Endothelial cell of umbilical vein (primary cell): ENCODE results near the gene PIK3CG. TPM values are rescaled to one million over a fixed set of nuclear protein-coding genes. Genes with fewer than 3 reads are reported as not detected.
A peak's percentile ranks its signal among the peaks of the same experiment; 100 is the strongest.

ENCODE experiments used
- BruUV-seq: library from RNA; stranded (reverse); fragments of 400-500 nt; replicated peaks from 2 replicates; lab custom pipeline; 2021; lab: Mats Ljungman, UMichigan
- CTCF ChIA-PET: fragments of 300-600, 350-600 bp; sonication (Branson Sonifier 250); formaldehyde crosslinking; loops from one replicate; lab custom pipeline; 2021; ENCODE audit warnings: antibody characterized with exemption, inconsistent platforms; lab: Charles Lee
- POLR2A ChIA-PET: fragments of 300-600, 350-600 bp; sonication (Branson Sonifier 250); formaldehyde crosslinking; loops from one replicate; lab custom pipeline; 2021; ENCODE audit warnings: antibody characterized with exemption, inconsistent platforms; lab: Charles Lee
- DNase-seq: peaks from one replicate; pipeline ENCODE4 v3.0.0-alpha.2; 2011; ENCODE audit warnings: low read depth, low spot score
- FAIRE-seq: peaks from 2 replicates; lab custom pipeline; 2011; peaks lifted over from hg19 to GRCh38; lab: Jason Lieb, UNC
- H2AFZ ChIP-seq: 2 replicates; pipeline ENCODE4 v1.6.0; 2012; ENCODE audit warnings: low read depth, low read length, control low read depth, inconsistent platforms
- H3K27ac ChIP-seq: 2 replicates; pipeline ENCODE4 v1.5.1; 2011; ENCODE audit warnings: low read depth, mild to moderate bottlenecking, control low read depth, low read length, moderate library complexity; ENCODE audit not compliant: insufficient read depth
- H3K27me3 ChIP-seq, 2 experiments: 2 replicates each; pipeline versions ENCODE4 v1.6.0 to v1.6.1; 2011; ENCODE audit warnings: low read length in 2 of 2, mixed read lengths in 1 of 2; ENCODE audit not compliant: control insufficient read depth in 2 of 2, insufficient read depth in 2 of 2
- H3K36me3 ChIP-seq, 2 experiments: 2 replicates in 1 of 2; 3 replicates in 1 of 2; pipeline ENCODE4 v1.5.1; 2011; ENCODE audit warnings: low read length in 2 of 2, mild to moderate bottlenecking in 1 of 2, moderate library complexity in 1 of 2; ENCODE audit not compliant: control insufficient read depth in 2 of 2, insufficient read depth in 2 of 2; ENCODE audit errors: extremely low read depth in 1 of 2
- H3K4me1 ChIP-seq: 3 replicates; pipeline ENCODE4 v1.5.1; 2011; ENCODE audit warnings: mild to moderate bottlenecking, low read length; ENCODE audit not compliant: control insufficient read depth, insufficient read depth; ENCODE audit errors: extremely low read depth
- H3K4me2 ChIP-seq: 2 replicates; pipeline ENCODE4 v1.6.1; 2011; ENCODE audit warnings: low read length, control low read depth, mixed read lengths; ENCODE audit not compliant: insufficient read depth
- H3K4me3 ChIP-seq, 3 experiments: fragments of 200-600 bp in 1 of 3; sonication (generic), shearing (Covaris generic) in 1 of 3; replicated peaks in 1 of 3; 2 replicates each; pipeline ENCODE4 v1.5.1; 2011 to 2016; ENCODE audit warnings: control low read depth in 3 of 3, low read length in 3 of 3, mild to moderate bottlenecking in 2 of 3, inconsistent platforms in 1 of 3, low read depth in 1 of 3, moderate library complexity in 1 of 3; ENCODE audit not compliant: insufficient read depth in 1 of 3
- H3K79me2 ChIP-seq: 2 replicates; pipeline ENCODE4 v1.6.0; 2012; ENCODE audit warnings: low read length, inconsistent platforms; ENCODE audit not compliant: control insufficient read depth, insufficient read depth
- H3K9ac ChIP-seq: replicated peaks from 2 replicates; pipeline ENCODE3; 2011; ENCODE audit warnings: low read length, control low read depth; ENCODE audit not compliant: insufficient read depth; ENCODE audit errors: extremely low read depth
- H3K9me1 ChIP-seq: replicated peaks from 3 replicates; pipeline ENCODE4 v1.6.0; 2011; ENCODE audit warnings: mild to moderate bottlenecking, low read length; ENCODE audit not compliant: control insufficient read depth, insufficient read depth; ENCODE audit errors: extremely low read depth
- H3K9me3 ChIP-seq: replicated peaks from 2 replicates; pipeline ENCODE4 v1.5.1; 2012; ENCODE audit warnings: low read length, inconsistent platforms; ENCODE audit not compliant: control insufficient read depth, insufficient read depth
- H4K20me1 ChIP-seq: replicated peaks from 2 replicates; pipeline ENCODE3; 2011; ENCODE audit warnings: mild to moderate bottlenecking, low read length; ENCODE audit not compliant: control insufficient read depth, insufficient read depth; ENCODE audit errors: extremely low read depth
- CTCF ChIP-seq, 2 donors: IDR thresholded peaks; 1 replicate in 1 of 2; 2 replicates in 1 of 2; pipeline ENCODE4 v1.5.1; 2011; ENCODE audit warnings: low read length in 2 of 2, mild to moderate bottlenecking in 2 of 2, moderate library complexity in 2 of 2, control low read depth in 1 of 2, inconsistent platforms in 1 of 2, low read depth in 1 of 2; ENCODE audit not compliant: insufficient read depth in 1 of 2; ENCODE audit errors: extremely low read depth in 1 of 2
- EZH2 ChIP-seq: IDR thresholded peaks from 2 replicates; pipeline ENCODE4 v1.6.1; 2012; ENCODE audit warnings: borderline replicate concordance, low read depth, mild to moderate bottlenecking, moderate library complexity, low read length, inconsistent platforms; ENCODE audit not compliant: severe bottlenecking
- GATA2 ChIP-seq: IDR thresholded peaks from 2 replicates; pipeline ENCODE4 v1.7.0; 2011; ENCODE audit warnings: low read depth, mild to moderate bottlenecking, moderate library complexity, mixed read lengths, low read length; ENCODE audit not compliant: insufficient read length, insufficient read depth
- MAX ChIP-seq: IDR thresholded peaks from 2 replicates; pipeline ENCODE4 v1.6.1; 2011; ENCODE audit not compliant: insufficient read depth, insufficient read length
- MYC ChIP-seq: IDR thresholded peaks from one replicate; pipeline ENCODE4 v1.6.1; 2011; ENCODE audit warnings: mild to moderate bottlenecking, low read depth, low read length
- POLR2A ChIP-seq: IDR thresholded peaks from 2 replicates; pipeline ENCODE4 v1.6.1; 2012; ENCODE audit warnings: low read depth, mild to moderate bottlenecking, control low read depth, low read length
- POLR2AphosphoS5 ChIP-seq: IDR thresholded peaks from 2 replicates; pipeline ENCODE4 v1.6.1; 2012; ENCODE audit warnings: low read depth, mild to moderate bottlenecking, control low read depth, low read length, moderate library complexity; ENCODE audit not compliant: insufficient read depth
- dilution Hi-C: fragments of 300-500 bp; cut with MboI; formaldehyde crosslinking; loops from one replicate; pipeline ENCODE4 v1.15.0; 2019; ENCODE audit warnings: low sequenced_read_pairs; ENCODE audit not compliant: extremely low pct_ligation_motif_present
- intact Hi-C: fragments of 100-400 bp; cut with micrococcal nuclease; formaldehyde crosslinking; loops from one replicate; pipeline ENCODE4 v1.10.0; 2022
- polyA plus RNA-seq, 4 experiments: library from polyadenylated mRNA; depleted of rRNA in 3 of 4; stranded (reverse) in 3 of 4; unstranded in 1 of 4; fragments of >200 nt; gene quantifications; 2 replicates each; pipeline versions ENCODE4 v1.2.1 to v1.2.3, GENCODE V29; 2011 to 2012; ENCODE audit warnings: missing spikeins in 1 of 4
- total RNA-seq: library from RNA; stranded (reverse); gene quantifications from 2 replicates; pipeline ENCODE4 v1.2.3, GENCODE V29; 2021

PIK3CG gene
- total and polyA plus RNA-seq, 2 donors (not counting 3 experiments of a cell fraction or from before 2014, with no cell fraction given) = 1.2 to 6.2 TPM

GRCh38 chr7:106885652-106886051 is 20.6 kb downstream of the PIK3CG start:
- POLR2A ChIA-PET = no interaction called here

More at GRCh38 chr7:106885652-106886051, 20.6 kb downstream of the PIK3CG start:
- Histone ChIP-seq H3K36me3 (no peaks in the 10 kb centered on the region), H3K27ac (no peak overlapping the region), H3K9ac (no peak overlapping the region), H3K9me1 (no peaks in the 10 kb centered on the region), H4K20me1 (no peaks in the 10 kb centered on the region), H2AFZ (no peak overlapping the region), H3K4me3 (no peak overlapping the region), H3K79me2 (no peaks in the 10 kb centered on the region), H3K4me1 (no peaks in the 10 kb centered on the region), H3K9me3 (no peaks in the 10 kb centered on the region), H3K27me3 (no peaks in the 10 kb centered on the region), H3K4me2 (no peak overlapping the region)
- DNase-seq = no peak
- dilution Hi-C loops = no loop called here
- intact Hi-C loops = no loop called here
- FAIRE-seq = peak; percentile 55
- CTCF ChIA-PET = no interaction called here
- BruUV-seq = no TSS peak
- no peak for TF ChIP-seq POLR2A
- no peak for TF ChIP-seq EZH2
- no peak for TF ChIP-seq CTCF (IDR thresholded peaks at IDR 0.05; ENCODE audit: extremely low read depth in 1 of 2, insufficient read depth in 1 of 2, low read depth in 1 of 2, low read length in 2 of 2)
- TF ChIP-seq GATA2 = no peak
- TF ChIP-seq MAX = no peak
- TF ChIP-seq MYC = no peak
- no peak for TF ChIP-seq POLR2AphosphoS5
